B cell (primary cell): Measurements from ENCODE around the gene PRELID1.

Experiments used
- CTCF ChIP-seq: fragments of 200-600 bp; IDR thresholded peaks from one replicate; pipeline ENCODE4 v1.8.0; 2022; ENCODE audit warnings: antibody characterized with exemption, mild to moderate bottlenecking
- EZH2 ChIP-seq: IDR thresholded peaks from 2 replicates; pipeline ENCODE4 v1.6.1; 2012; ENCODE audit warnings: borderline replicate concordance, low read depth, mild to moderate bottlenecking, moderate library complexity, low read length; ENCODE audit not compliant: insufficient read depth, poor library complexity, severe bottlenecking

DNA sequence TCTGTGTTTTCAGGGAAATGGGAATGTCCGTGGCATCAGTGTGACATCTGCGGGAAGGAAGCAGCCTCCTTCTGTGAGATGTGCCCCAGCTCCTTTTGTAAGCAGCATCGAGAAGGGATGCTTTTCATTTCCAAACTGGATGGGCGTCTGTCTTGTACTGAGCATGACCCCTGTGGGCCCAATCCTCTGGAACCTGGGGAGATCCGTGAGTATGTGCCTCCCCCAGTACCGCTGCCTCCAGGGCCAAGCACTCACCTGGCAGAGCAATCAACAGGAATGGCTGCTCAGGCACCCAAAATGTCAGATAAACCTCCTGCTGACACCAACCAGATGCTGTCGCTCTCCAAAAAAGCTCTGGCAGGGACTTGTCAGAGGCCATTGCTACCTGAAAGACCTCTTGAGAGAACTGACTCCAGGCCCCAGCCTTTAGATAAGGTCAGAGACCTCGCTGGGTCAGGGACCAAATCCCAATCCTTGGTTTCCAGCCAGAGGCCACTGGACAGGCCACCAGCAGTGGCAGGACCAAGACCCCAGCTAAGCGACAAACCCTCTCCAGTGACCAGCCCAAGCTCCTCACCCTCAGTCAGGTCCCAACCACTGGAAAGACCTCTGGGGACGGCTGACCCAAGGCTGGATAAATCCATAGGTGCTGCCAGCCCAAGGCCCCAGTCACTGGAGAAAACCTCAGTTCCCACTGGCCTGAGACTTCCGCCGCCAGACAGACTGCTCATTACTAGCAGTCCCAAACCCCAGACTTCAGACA, 9.6 kb upstream of the PRELID1 start:
- no peak for TF ChIP-seq CTCF
- no peak for TF ChIP-seq EZH2
